ENCODE data around the gene AKT1S1.

AKT1S1 gene

GRCh38 chr19:49877879-49878743, 956 bp upstream of the AKT1S1 start (continued):
- TF ChIP-seq KLF1 (tag by site-specific recombination; IDR thresholded peaks at IDR 0.05) (peak; percentile 62), ZNF341 (tag by site-specific recombination; IDR thresholded peaks at IDR 0.05; ENCODE audit: low read depth) (0 out of 2 replicates have a peak, but pooled peaks have one; percentile 18), ZNF10 (tag by site-specific recombination; IDR thresholded peaks at IDR 0.05) (no peak), ZNF221 (tag by site-specific recombination; IDR thresholded peaks at IDR 0.05; ENCODE audit: borderline replicate concordance) (no peak), ZNF248 (tag by site-specific recombination; IDR thresholded peaks at IDR 0.05) (no peak), SP7 (tag by site-specific recombination; IDR thresholded peaks at IDR 0.05) (no peak; the same call in 1 of the 2 replicates), ZBTB8A (tag by site-specific recombination; IDR thresholded peaks at IDR 0.05) (no peak), ZEB2 (tag by site-specific recombination; IDR thresholded peaks at IDR 0.05) (peak; percentile 32; the same call in 1 of the 2 replicates), REST (tag by site-specific recombination; IDR thresholded peaks at IDR 0.05) (no peak), ZNF274 (IDR thresholded peaks at IDR 0.05; ENCODE audit: low read length) (no peak), ZNF274 (tag by site-specific recombination; IDR thresholded peaks at IDR 0.05; ENCODE audit: borderline replicate concordance) (no peak), ZNF777 (tag by site-specific recombination; IDR thresholded peaks at IDR 0.05; ENCODE audit: borderline replicate concordance) (no peak), ZNF514 (tag by site-specific recombination; IDR thresholded peaks at IDR 0.05) (no peak), ZNF837 (tag by site-specific recombination; IDR thresholded peaks at IDR 0.05) (no peak), ZNF223 (tag by site-specific recombination; IDR thresholded peaks at IDR 0.05) (no peak), RBAK (tag by site-specific recombination; IDR thresholded peaks at IDR 0.05) (no peak), GLI2 (tag by site-specific recombination; IDR thresholded peaks at IDR 0.05; ENCODE audit: borderline replicate concordance, low read depth) (no peak), FEZF1 (tag by site-specific recombination; IDR thresholded peaks at IDR 0.05) (no peak), ZNF26 (tag by site-specific recombination; IDR thresholded peaks at IDR 0.05) (no peak), ZXDB (tag by site-specific recombination; IDR thresholded peaks at IDR 0.05) (no peak), WT1 (tag by site-specific recombination; IDR thresholded peaks at IDR 0.05) (no peak; the same call in 1 of the 2 replicates), ZNF211 (tag by site-specific recombination; IDR thresholded peaks at IDR 0.05; ENCODE audit: low read depth) (no peak), ZBTB20 (tag by site-specific recombination; IDR thresholded peaks at IDR 0.05) (peak; percentile 65; the same call in 1 of the 2 replicates), ZNF302 (tag by site-specific recombination; IDR thresholded peaks at IDR 0.05; ENCODE audit: low read depth) (no peak), ZNF664 (tag by site-specific recombination; IDR thresholded peaks at IDR 0.05) (no peak), ZNF366 (tag by site-specific recombination; conservative IDR thresholded peaks at IDR 0.05) (no peak), ZNF658 (tag by site-specific recombination; IDR thresholded peaks at IDR 0.05) (no peak)
- TF ChIP-seq, protein P1, sequence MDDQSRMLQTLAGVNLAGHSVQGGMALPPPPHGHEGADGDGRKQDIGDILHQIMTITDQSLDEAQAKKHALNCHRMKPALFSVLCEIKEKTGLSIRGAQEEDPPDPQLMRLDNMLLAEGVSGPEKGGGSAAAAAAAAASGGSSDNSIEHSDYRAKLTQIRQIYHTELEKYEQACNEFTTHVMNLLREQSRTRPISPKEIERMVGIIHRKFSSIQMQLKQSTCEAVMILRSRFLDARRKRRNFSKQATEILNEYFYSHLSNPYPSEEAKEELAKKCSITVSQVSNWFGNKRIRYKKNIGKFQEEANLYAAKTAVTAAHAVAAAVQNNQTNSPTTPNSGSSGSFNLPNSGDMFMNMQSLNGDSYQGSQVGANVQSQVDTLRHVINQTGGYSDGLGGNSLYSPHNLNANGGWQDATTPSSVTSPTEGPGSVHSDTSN (CRISPR knock-in tag; IDR thresholded peaks at IDR 0.05) = no peak
- TF ChIP-seq, protein P2, sequence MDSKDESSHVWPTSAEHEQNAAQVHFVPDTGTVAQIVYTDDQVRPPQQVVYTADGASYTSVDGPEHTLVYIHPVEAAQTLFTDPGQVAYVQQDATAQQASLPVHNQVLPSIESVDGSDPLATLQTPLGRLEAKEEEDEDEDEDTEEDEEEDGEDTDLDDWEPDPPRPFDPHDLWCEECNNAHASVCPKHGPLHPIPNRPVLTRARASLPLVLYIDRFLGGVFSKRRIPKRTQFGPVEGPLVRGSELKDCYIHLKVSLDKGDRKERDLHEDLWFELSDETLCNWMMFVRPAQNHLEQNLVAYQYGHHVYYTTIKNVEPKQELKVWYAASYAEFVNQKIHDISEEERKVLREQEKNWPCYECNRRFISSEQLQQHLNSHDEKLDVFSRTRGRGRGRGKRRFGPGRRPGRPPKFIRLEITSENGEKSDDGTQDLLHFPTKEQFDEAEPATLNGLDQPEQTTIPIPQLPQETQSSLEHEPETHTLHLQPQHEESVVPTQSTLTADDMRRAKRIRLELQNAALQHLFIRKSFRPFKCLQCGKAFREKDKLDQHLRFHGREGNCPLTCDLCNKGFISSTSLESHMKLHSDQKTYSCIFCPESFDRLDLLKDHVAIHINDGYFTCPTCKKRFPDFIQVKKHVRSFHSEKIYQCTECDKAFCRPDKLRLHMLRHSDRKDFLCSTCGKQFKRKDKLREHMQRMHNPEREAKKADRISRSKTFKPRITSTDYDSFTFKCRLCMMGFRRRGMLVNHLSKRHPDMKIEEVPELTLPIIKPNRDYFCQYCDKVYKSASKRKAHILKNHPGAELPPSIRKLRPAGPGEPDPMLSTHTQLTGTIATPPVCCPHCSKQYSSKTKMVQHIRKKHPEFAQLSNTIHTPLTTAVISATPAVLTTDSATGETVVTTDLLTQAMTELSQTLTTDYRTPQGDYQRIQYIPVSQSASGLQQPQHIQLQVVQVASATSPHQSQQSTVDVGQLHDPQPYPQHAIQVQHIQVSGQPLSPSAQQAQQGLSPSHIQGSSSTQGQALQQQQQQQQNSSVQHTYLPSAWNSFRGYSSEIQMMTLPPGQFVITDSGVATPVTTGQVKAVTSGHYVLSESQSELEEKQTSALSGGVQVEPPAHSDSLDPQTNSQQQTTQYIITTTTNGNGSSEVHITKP (tag by site-specific recombination; IDR thresholded peaks at IDR 0.05) = no peak; the same call in 1 of the 2 replicates
- TF ChIP-seq, protein P3, sequence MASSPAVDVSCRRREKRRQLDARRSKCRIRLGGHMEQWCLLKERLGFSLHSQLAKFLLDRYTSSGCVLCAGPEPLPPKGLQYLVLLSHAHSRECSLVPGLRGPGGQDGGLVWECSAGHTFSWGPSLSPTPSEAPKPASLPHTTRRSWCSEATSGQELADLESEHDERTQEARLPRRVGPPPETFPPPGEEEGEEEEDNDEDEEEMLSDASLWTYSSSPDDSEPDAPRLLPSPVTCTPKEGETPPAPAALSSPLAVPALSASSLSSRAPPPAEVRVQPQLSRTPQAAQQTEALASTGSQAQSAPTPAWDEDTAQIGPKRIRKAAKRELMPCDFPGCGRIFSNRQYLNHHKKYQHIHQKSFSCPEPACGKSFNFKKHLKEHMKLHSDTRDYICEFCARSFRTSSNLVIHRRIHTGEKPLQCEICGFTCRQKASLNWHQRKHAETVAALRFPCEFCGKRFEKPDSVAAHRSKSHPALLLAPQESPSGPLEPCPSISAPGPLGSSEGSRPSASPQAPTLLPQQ (tag by site-specific recombination; IDR thresholded peaks at IDR 0.05) = no peak
